GM19238 (cell line): ENCODE results near the gene DNAI7.

Experiments used
- DNase-seq: peaks from one replicate; pipeline ENCODE4 v3.0.0; 2011; ENCODE audit warnings: low spot score; ENCODE audit not compliant: insufficient read length

Gene DNAI7

DNA sequence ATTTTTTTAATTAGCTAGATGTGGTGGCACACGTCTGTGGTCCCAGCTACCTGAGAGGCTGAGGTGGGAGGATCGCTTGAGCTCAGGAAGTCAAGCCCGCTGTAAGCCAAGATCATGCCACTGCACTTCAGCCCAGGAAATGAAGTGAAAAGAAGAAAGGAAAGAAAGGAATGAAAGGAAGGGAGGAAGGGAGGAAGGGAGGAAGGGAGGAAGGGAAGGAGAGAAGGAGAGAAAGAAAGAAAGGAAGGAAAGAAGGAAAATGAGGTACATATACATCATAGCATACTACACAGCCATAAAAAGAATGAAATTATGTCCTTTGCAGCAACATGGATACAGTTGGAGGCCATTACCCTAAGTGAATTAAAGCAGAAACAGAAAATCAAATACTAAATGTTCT is 12.2 kb downstream of the DNAI7 start:
- no peak for DNase-seq

DNA sequence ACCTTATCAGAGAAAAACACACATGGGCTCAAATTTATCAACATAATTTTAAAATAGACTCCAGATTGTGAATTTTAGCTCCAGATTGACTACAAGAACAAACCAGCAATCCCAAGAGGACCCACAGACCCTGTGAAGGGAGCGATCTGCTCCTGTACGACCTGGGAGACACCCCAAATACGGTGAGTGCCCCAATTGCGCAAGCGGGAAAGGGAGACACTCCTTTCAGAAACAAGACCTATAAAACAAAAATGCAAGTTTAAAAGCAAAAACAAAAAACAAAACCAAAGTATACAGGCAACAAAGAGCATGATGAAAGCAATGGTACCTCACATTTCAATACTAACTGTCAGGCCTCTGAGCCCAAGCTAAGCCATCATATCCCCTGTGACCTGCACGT is 32.1 kb downstream of the DNAI7 start:
- DNase-seq: no peak

DNA sequence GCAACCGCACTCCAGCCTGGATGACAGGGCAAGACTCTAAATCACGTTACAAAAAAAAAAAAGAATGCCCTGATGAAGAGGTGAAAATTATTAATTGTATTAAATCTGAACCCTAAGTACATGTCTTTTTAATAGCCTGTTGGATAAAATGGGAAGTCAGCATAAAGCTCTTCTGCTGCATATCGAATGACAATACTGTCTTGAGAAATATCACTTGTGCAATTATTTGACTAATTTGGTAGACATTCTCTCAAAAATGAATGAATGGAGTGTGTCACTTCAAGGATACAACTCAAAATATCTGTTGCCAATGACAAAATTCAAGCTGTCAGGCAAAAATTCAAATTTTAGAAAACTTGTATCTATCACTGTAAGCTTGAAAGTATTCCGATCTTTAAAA is 38.9 kb downstream of the DNAI7 start:
- DNase-seq: no peak

DNA sequence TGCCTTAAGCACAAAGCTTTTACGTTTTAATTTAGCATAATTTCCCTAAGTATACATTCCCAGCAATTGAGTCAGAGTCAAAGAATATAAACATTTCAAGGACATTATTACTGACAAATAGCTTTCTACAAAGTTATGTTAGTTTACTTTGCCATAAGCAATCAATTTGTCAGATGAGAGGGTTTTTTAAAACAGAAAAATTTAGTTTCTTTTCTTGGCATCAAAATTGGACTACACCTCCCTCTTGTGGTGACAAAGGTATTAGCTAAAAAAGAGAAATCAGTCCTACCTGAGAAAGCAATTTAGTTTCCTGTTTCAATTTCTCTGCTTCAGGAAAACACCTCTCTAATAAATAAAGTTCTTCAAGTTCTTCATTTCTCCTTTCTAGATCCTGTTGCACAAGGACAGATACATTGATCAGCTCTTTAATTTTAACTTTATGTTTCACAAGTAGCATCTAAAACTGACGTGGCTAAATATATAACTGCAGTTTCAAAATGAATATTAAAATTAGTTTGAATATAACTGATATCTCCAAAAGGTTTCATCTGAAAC is 39.9 kb downstream of the DNAI7 start:
- DNase-seq: peak; percentile 10

DNA sequence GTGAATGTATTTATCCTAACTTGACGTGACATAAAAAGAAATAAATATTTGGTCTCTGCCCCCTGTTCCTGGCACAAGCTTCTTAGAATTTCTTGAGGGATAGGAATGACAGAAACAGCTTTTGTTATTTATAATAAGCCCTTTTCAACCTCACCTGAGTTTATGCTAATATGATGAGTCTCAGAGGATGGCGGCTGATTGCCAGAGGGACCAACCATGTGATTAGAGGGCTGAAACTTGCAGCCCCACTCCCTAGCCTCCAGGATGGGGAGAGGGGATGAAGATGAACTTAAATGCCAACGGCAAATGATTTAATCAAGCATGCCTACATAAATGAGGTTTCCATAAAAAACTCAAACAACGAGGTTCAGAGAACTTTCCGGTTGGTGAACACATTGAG is 42.9 kb downstream of the DNAI7 start:
- DNase-seq: no peak

DNA sequence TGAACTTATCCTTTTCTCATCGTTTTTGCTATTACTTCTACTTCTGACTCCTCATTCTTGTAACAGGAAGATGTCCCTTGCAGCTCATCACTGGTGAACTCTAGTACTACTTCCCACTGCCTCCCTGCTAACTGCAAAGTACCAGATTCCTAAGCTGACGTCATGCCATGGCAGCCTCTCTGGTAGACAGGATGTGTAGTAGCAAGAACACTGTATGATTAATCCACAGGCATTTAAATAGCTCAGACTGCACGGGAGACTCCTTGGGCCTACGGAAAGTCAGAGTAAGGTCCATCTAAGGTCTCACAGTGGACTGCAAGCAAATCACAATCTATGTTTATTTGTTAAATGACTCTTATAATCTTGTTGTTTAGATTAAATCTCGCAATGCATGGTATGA is 43.5 kb downstream of the DNAI7 start:
- no peak for DNase-seq

DNA sequence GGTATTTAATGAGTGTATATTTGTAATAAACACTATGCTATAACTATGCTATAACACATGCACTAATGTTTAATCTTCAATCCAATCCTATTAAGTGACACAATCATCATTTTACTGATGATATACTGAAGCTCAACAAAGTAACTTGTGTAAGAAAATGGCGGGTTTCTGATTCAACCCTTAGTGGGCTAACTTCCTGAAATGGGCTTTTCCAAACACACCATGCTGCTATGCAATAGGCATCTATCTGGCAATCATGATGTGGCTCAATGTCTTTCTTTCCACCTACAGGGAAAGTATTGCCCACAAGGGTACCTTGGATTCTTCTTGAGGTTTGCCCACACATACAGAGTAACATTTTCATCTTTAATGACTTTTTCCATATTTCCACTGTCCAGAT is 48.3 kb downstream of the DNAI7 start:
- no peak for DNase-seq

DNA sequence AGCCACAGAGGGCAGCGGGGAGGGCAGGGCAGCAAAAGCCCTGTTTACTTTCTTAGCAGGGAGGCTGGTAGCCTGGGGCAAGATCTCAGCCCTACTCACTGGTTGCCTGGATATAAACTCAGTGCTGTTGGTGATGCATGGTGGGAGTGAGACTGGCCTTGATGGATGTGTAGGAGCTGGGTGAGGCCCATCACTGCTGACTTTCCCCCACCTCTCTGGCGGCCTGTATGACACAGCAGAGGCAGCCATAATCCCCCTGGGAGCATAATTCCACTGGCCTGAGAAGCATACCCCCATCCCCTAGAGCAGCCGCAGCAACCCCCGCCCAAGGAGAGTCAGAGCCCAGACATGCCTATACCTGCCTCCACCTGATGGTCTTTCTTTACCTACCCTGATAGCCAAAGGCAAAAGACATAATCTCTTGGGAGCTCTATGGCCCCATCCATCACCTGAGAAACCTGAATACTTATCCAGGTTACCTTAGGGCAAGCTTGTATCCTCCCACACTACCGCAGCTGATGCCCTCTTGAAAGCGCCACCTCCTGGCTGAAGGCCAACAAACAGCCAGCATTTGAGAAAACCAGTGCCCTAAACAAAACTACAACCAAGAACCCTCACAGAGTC is 59.3 kb downstream of the DNAI7 start:
- DNase-seq: no peak

DNA sequence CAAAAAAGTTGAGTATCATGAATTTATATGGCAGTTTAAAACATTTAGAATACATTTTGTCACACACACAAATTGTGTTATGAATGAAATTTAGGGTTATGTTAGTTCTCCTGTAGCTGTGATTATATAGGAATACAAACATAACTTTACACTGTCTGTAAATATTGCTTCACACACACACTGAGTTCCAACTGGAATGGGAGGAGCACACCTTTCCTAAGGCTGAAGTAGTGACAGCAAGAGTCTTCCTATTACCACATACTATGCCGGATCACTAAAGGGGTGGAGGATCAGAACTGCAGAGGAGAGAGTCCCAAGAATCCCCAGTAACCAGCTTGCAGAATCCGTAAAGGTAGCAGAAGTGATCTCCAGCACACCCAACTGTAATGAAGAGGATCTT is 63.7 kb downstream of the DNAI7 start:
- no peak for DNase-seq

DNA sequence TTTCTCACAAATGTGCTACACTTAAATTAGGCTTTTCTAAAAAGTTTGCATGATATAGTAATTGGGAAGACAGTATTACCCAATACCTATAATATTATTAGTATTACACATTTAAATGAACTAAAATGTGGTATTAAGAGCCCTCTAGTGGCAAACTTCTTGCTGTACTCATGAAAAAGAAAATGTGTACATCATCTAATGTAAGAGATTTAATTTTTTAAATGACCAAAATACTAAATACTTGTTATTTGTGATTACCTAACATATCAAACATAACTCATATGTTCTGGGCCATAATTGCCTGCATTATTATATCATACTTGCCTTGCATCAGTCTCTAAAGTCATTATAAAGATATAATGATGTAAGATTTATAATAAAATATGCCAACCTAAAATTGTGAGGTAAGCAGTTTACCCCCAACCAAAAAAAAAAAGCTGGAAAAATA is 64.2 kb downstream of the DNAI7 start:
- peak; percentile 8 for DNase-seq

DNA sequence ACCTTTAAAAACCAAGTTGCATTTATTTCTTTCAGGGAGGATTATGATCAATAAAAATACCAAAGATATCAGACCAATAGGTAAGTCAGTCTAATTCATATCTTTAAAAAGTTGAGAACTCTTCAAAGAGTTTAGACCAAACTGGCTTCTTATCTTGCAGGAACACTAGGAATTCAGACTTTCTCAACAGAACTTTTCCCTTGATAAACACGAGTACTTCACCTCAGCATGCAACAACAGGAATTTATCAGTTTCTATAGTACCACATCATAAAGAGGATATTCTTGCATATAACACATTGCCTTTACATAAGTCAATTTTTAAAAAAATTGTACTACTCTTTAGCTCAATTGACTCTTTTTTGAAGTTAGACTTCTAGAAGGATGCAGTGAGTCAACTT is 68.2 kb downstream of the DNAI7 start:
- no peak for DNase-seq

DNA sequence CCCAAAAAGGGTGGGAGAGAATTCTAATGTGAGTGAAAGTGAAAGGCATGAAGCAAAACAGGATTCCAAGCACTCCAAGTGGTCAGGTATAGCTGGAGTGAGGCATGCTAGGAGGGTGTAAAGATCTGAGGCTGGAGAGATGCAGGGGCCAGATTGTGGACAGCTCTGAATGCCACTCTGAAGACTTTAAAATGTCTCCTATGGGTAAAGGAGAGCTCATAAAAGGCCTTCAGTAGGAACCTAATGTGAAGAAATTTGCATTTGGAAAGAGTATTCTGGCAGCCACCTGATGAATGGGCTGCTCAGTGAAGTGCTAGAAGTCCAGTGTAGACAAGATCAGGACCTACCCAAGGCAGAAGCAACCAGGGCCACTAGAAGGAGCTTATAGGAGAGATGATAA is 68.9 kb downstream of the DNAI7 start:
- no peak for DNase-seq

DNA sequence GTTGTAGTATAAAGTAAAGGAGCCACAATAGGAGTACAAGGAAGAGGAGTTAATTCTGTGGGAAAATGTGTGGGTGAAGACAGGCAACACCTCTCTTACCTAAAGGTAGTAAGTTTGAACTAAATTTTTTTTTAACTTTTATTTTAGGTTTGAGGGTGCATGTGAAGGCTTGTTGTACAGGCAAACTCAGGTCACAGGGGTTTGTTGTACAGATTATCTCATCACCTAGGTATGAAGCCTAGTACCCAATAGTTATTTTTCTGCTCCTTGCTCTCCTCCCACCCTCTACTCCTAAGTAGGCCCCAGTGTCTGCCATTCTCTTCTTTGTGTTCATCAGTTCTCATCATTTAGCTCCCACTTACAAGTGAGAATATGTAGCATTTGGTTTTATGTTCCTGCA is 70.5 kb downstream of the DNAI7 start:
- no peak for DNase-seq

DNA sequence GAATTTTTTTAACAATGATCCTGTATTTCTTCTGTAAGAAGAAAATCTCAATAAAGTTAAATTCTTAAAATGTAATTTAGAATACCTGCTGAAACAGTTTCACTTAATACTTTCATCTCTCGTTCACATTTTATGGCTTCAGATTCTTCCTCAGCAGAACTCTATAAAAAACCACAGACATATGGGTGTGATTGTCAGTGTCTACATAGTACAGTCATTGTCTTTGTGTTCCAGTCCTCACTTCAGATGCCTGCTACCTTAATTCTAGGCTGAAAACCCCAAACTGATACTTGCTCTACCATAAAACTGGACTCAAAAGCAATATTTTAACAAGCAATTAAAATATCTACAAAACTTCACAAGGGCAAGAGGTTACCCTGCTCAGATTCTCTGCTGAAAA is 71.8 kb downstream of the DNAI7 start:
- DNase-seq: no peak

DNA sequence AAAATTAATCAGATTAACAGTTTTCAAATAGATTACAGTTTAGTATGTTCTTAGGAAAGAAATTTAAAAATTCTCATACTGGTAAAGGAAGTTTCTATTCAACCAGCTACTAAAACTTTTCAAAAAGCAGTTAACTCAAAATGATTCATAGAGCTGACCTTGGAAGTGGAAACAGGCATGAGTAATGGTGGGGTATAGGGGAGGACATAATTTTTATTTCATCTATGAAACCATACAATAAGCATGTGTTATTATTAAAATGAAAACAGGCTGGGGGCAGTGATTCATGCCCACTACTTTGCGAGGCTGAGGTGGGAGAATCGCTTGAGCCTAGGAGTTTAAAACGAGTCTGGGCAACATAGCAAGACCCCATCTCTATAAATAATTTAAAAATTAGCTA is 73.0 kb downstream of the DNAI7 start:
- no peak for DNase-seq

DNA sequence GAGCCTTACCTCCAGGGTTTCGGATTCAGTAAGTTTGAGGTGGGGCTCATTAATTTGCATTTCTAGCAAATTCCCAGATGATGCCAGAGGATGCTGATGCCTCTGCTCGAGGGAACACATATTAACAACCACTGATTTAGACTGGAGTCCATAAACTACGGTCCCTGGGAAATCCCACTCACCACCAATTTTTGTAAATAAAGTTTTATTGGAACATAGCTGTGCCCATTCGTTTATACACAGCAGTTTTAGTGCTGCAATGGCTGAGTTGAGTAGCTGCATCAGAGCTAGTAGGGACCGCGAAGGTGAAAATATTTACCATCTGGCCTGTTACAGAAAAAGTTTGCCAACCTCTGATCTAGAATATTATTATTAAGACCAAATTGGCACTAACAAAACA is 73.8 kb downstream of the DNAI7 start:
- DNase-seq: no peak

DNA sequence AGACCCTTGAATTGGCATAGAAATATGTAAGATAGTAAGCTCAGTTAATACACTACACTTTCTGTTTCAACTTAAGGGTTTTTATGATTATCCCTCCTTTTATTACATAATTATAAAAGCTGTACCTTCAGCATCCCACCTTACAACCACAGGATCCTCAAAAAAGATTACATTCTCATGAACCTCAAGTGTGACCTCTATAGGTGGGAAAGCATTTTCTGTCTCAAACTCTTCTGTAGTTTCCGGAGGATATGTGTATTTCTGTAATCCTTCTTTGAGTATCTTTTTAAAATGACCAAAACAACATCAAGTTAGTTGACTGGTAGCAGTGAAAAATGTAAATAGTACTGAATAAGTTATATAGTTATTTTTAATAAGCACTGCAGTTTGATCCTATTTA is 75.9 kb downstream of the DNAI7 start:
- no peak for DNase-seq

DNA sequence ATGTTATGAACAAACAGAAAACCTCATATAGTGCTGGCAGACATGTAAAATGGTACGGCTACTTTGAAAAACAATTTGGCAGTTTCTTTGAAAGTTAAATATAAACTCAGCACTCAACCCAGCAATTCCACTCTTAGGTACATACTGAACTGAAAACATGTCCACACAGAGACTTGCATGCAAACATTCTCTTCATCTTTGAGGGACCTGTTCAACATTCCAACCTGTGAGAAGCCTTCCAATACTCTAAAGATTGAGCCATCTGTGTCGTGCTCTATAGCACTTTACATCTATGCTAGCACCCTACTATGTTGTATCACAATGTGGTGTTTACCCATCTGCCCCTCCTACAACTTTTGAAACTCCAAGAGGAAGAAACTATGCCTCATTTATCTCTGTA is 79.3 kb downstream of the DNAI7 start:
- DNase-seq: no peak

DNA sequence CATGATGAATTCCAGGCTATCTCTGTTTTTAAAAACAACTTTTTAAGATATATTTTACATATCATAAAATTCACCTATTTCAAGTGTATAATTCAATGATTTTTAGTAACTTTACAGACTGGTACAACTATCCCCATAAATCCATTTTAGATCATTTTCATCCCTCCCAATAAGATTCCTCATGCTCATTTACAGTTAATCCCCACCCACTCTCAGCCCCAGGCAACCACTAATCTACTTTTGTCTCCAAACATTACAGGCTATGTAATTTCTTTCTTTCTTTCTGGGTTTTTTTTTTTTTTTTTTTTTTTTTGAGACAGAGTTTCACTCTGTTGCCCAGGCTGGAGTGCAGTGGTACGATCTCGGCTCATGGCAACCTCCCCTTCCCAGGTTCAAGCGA is 81.3 kb downstream of the DNAI7 start:
- no peak for DNase-seq

DNA sequence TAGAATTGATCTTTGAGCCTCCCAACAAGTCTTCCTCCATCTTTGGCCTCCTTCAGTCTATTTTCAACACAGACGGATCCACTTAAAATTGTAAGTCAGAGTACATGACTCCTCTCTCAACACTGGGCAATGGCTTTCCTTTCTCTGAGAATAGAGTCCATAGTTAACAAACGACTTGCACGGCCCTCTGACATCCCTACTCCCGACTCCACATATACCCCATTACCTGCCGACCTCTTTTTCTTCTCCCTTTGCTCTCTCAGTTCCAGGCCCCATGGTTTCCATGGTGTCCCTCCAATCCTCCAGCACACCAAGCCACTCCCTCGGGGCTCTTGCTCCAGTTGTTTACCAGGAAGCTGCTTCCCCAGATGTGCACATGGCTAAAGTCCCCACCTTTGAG is 84.7 kb downstream of the DNAI7 start:
- DNase-seq: no peak

DNA sequence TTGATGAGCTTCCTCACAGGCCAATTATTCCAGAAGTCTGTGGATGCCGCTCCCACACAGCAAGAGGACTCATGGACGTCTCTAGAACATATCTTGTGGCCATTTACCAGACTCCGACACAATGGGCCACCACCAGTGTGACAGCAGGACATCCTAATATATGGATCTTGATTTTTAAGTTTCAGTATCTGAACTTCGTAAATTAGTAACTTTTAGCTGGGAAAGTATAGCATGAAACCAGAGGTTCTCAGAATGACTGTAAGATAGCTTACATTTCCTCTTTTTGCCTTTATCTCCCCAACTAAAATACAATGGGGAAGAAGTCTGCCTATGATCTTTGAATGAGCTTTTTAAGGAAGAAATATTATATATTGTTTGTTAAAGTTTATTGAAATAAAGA is 87.0 kb downstream of the DNAI7 start:
- DNase-seq: peak; percentile 33

DNA sequence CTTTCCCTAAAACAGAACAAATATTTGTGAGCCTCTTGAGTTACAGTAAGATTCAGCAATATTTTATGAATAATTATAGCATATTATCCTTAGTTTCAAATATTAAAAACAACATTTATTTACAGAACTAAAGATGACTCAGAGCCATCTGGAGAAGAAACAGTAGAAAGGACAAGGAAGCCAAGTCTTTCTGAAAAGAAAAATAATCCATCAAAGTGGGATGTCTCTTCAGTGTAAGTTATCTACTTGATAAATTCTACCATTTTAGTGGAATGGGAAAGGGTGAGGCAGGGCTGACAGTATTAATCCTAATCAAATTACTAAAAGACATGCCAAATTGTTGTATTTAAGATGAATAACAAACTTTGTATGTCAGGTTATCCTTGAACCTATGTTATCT is 88.1 kb downstream of the DNAI7 start:
- no peak for DNase-seq

DNA sequence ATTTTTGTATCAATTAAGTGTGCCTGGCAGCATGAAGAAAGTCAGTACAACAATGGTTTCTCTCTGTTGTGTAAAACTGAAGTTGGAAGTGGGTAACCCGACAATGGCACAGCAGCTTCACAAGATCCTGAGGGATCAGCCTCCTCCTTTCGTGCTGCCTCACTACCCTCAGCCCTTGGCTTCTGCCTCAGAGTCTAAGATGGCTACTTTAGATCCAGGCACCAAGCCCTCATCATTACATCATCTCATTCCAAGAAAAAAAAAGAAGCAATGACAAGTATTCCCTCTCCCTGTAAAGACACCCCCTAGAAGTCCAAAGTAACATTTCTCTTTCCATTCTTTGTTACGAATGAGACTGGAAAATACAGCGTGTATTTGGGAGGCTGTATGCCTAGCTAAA is 92.6 kb downstream of the DNAI7 start:
- DNase-seq: no peak

DNA sequence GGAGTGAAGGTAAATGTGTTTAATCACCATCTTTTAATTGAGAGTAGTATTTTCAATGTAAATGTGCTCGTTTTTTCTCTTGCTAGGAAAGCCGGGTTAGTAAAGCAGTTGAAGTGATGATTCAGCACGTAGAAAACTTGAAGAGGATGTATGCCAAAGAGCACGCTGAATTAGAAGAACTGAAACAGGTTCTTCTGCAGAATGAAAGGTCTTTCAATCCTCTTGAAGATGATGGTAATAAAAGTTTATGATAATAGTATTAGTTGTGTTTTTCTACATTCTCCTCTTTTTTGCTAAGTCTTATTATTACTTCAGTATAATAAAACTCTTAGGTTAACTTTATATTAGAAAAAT is 93.9 kb downstream of the DNAI7 start:
- DNase-seq: no peak
